Endothelial cell of hepatic sinusoid (primary cell): ENCODE measurements around the gene PSMB5.

ENCODE experiments used
- in situ Hi-C: cut with HindIII; loops from 2 replicates; pipeline ENCODE4 v1.10.0; 2017; ENCODE audit warnings: low sequenced_read_pairs

Gene PSMB5

GRCh38 chr14:23045419-23046357, 11.0 kb upstream of the PSMB5 start:
- in situ Hi-C loops: no loop called here

- in situ Hi-C loops: no loop called here
These were observed 10.1 kb upstream of the PSMB5 start for GRCh38 chr14:23044840-23045239.

GRCh38 chr14:23043754-23044153, 9.1 kb upstream of the PSMB5 start:
- in situ Hi-C loops: no loop called here

- in situ Hi-C loops: no loop called here
These were observed 8.4 kb upstream of the PSMB5 start for GRCh38 chr14:23043145-23043544.

- in situ Hi-C loops: no loop called here
These were observed 7.7 kb upstream of the PSMB5 start, which contains the start of gene PSMB11 for GRCh38 chr14:23042162-23042965. TSS of gene PSMB11 (plus strand) at chr14:23042212. CDS start at chr14:23042226, 14 bp downstream.

GRCh38 chr14:23041729-23042128, 7.0 kb upstream of the PSMB5 start:
- in situ Hi-C loops: no loop called here

- in situ Hi-C loops: no loop called here
These were observed 5.4 kb upstream of the PSMB5 start for GRCh38 chr14:23040100-23040499.

GRCh38 chr14:23035303-23036144, 824 bp upstream of the PSMB5 start:
- in situ Hi-C loops: no loop called here

GRCh38 chr14:23033801-23034497, 751 bp downstream of the PSMB5 start:
- in situ Hi-C loops: no loop called here

- in situ Hi-C loops: no loop called here
These were observed 1.4 kb downstream of the PSMB5 start for GRCh38 chr14:23033251-23033727.

GRCh38 chr14:23030936-23031335, 3.8 kb downstream of the PSMB5 start:
- in situ Hi-C loops: no loop called here

- in situ Hi-C loops: no loop called here
These were observed 5.9 kb downstream of the PSMB5 start for GRCh38 chr14:23028799-23029198.

GRCh38 chr14:23025151-23025814, 9.4 kb downstream of the PSMB5 start:
- in situ Hi-C loops: no loop called here

- in situ Hi-C loops: no loop called here
These were observed 10.1 kb downstream of the PSMB5 start for GRCh38 chr14:23024612-23025075.

GRCh38 chr14:23023795-23024152, 10.9 kb downstream of the PSMB5 start:
- in situ Hi-C loops: no loop called here

- in situ Hi-C loops: no loop called here
These were observed 11.5 kb downstream of the PSMB5 start for GRCh38 chr14:23023022-23023794.

GRCh38 chr14:23021889-23022442, 12.7 kb downstream of the PSMB5 start:
- in situ Hi-C loops: no loop called here

- in situ Hi-C loops: no loop called here
These were observed 13.3 kb downstream of the PSMB5 start for GRCh38 chr14:23021434-23021833.
